Measurements from ENCODE around the gene SPDYE6.
"Not testable (repeated sequence)": the region's sequence is repeated elsewhere in the genome, so short reads cannot be mapped to it uniquely, and the experiment has no call there.

SPDYE6 gene

DNA sequence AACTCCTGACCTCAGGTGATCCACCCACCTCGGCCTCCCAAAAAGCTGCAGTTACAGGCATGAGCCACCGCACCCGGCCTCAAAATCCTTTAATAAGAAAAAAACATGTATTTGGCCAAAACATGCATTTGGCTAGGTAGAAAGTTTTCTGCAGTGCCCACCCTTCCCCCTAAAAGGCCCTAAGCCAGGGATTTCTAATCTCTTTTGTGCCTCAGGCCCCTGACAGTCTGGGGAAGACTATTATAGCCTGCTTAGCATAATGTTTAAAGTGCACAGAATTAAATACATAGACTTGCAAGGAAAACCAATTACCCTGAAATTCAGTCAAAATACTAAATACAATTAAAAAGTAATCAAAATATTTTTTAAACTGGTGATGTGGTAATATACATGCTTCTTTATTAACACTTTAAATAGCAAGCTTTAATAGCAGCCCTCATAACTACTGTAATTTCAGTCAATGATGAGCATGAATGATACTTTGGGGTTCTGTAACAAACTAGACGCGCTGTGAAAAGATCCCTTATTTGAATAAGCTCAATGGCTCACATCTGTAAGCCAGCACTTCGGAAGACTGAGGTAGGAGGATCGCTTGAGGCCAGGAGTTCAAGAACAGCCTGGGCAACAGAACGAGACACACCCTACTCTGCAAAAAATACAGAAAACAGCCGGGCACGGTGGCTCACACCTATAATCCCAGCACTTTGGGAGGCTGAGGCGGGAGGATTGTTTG lies 29.9 kb downstream of the SPDYE6 start:
- no peak overlapping the region for H3K4me3 ChIP-seq (ENCODE audit: low read depth, low read length)
- POLR2A ChIA-PET = no interaction called here
- CTCF ChIA-PET = no interaction called here
- no peak for DNase-seq (ENCODE audit: low read depth, low spot score)
- TF ChIP-seq CTCF (IDR thresholded peaks at IDR 0.05; ENCODE audit: insufficient read depth, low read length, missing control alignments) = no peak

GRCh38 chr7:102325106-102325505 lies 31.1 kb downstream of the SPDYE6 start:
- POLR2A ChIA-PET; CTCF ChIA-PET; DNase-seq (ENCODE audit: low read depth, low spot score); H3K4me3 ChIP-seq (ENCODE audit: low read depth, low read length): not testable (repeated sequence)

DNA sequence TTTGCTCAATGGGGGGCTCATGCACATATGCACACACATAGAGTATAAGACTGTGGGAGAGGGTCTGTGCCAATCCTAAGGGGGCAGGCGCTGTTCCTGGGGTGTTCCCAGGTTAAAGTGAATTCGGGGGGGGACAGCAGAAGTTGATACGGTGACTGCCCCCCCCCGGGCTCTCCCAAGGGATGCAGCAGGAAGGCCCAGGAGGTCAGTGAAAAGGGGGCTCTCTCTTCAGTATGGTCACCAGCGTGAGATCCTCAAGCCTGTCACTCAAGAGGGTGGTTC lies 32.4 kb downstream of the SPDYE6 start:
- CTCF ChIA-PET = no interaction called here
- no peak for DNase-seq (ENCODE audit: low read depth, low spot score)
- H3K4me3 ChIP-seq (ENCODE audit: low read depth, low read length) = no peak overlapping the region
- TF ChIP-seq CTCF (IDR thresholded peaks at IDR 0.05; ENCODE audit: insufficient read depth, low read length, missing control alignments) = no peak
- POLR2A ChIA-PET = no interaction called here

DNA sequence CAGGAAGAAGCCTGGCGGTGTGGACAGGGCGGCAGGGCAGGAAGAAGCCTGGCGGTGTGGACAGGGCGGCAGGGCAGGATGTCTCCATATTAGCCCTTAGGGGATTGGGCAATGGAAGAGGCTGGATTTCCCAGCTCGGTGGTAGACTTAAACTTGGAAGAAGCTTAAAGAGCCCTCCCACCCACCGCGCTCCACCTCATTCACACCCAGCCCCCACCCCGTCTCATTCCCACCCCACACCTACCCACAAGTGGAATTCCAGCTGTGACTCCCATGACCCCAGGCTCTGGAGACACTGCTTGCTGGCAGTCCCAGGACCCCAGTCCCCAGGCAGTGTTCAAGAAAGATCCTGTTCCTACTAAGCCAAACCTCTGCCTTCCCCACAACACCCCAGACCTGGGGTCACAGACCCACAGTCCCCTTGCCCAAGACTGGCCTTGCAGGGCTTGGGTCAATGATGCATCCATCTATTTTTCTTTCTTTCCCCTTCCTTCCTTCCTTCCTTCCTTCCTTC lies 34.0 kb downstream of the SPDYE6 start:
- ChIA-PET CTCF (interaction anchor here (1.6 kb wide), 1 partner anchor 12 kb away, joined by 4 read pairs; no protein-coding TSS in a partner anchor), POLR2A (no interaction called here)
- H3K4me3 ChIP-seq (ENCODE audit: low read depth, low read length) = no peak overlapping the region
- no peak for TF ChIP-seq CTCF (IDR thresholded peaks at IDR 0.05; ENCODE audit: insufficient read depth, low read length, missing control alignments)
- no peak for DNase-seq (ENCODE audit: low read depth, low spot score)

GRCh38 chr7:102321351-102322201 lies 34.7 kb downstream of the SPDYE6 start:
- CTCF ChIA-PET = interaction anchor here (1.6 kb wide), 1 partner anchor 11 kb away, joined by 4 read pairs; no protein-coding TSS in a partner anchor
- no peak overlapping the region for H3K4me3 ChIP-seq (ENCODE audit: low read depth, low read length)
- no peak for TF ChIP-seq CTCF (IDR thresholded peaks at IDR 0.05; ENCODE audit: insufficient read depth, low read length, missing control alignments)
- POLR2A ChIA-PET = no interaction called here
- no peak for DNase-seq (ENCODE audit: low read depth, low spot score)

DNA sequence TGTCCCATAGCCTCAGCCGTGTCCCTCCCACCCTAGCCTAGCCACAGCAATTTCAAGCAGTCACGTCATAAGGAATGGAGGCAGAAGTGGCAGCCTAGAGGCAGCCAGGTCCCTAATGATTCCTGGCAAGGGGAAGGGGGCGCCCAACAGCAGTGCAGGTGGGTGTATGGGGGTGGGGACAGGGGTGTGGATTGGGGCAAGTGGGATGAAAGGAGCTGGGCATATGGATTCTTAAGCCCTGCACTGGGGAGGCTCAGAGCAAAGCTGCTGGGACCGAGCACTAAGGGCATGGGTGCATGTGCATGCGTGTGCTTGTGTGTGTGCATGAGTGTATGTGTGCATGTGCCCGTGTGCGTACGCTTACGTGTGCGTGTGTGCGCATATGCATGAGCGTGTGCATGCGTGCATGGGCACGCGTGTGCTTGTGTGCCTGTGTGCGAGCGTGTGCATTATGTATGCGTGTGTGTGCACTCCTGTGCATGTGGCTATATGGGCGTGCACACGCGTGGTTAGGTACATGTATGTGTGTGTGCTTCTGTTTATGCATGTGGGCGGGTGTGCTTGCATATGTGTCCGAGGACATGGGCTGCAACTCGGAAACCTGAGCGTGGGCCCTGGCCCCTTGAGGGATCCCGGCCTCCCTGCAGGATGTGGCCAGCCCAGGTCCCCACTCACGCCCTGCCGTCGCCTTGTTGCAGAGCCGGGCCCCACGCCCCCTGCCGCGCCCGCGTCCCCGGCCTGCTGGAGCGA lies 35.5 kb downstream of the SPDYE6 start:
- TF ChIP-seq CTCF (IDR thresholded peaks at IDR 0.05; ENCODE audit: insufficient read depth, low read length, missing control alignments) = no peak
- ChIA-PET CTCF (interaction anchor here (1.6 kb wide), 1 partner anchor 11 kb away, joined by 4 read pairs; no protein-coding TSS in a partner anchor), POLR2A (no interaction called here)
- DNase-seq (ENCODE audit: low read depth, low spot score) = no peak
- no peak overlapping the region for H3K4me3 ChIP-seq (ENCODE audit: low read depth, low read length)
